GM12878 (cell line): ENCODE results near the gene PGAM2.
"Not testable (repeated sequence)": the region's sequence is repeated elsewhere in the genome, so short reads cannot be mapped to it uniquely, and the experiment has no call there.

Experiments used
- BMI1 ChIP-seq: fragments of 450-650 bp; IDR thresholded peaks from 2 replicates; pipeline ENCODE4 v1.6.1; 2016; ENCODE audit warnings: mild to moderate bottlenecking, moderate library complexity, borderline replicate concordance
- CREB1 ChIP-seq: IDR thresholded peaks from 2 replicates; pipeline ENCODE4 v1.6.1; 2012; ENCODE audit warnings: low read depth, mild to moderate bottlenecking, inconsistent platforms
- CTCF ChIP-seq, 3 experiments: IDR thresholded peaks in 2 of 3; conservative IDR thresholded peaks in 1 of 3; 2 replicates each; pipeline ENCODE4 v1.5.1; 2011; ENCODE audit warnings: low read depth in 3 of 3, low read length in 3 of 3, mild to moderate bottlenecking in 3 of 3, control low read depth in 2 of 3, moderate library complexity in 2 of 3, inconsistent platforms in 1 of 3, mixed read lengths in 1 of 3; ENCODE audit not compliant: control insufficient read depth in 2 of 3, insufficient read depth in 1 of 3; ENCODE audit errors: extremely low read depth in 1 of 3
- KDM1A ChIP-seq: fragments of 200-600 bp; sonication (generic); IDR thresholded peaks from 2 replicates; pipeline ENCODE4 v1.6.1; 2016; ENCODE audit warnings: borderline replicate concordance
- MXI1 ChIP-seq: fragments of 150-350 bp; IDR thresholded peaks from 2 replicates; pipeline ENCODE4 v1.6.1; 2011; ENCODE audit warnings: low read depth, mild to moderate bottlenecking, inconsistent platforms, low read length, improper control_type of control experiment
- RAD21 ChIP-seq: IDR thresholded peaks from 2 replicates; pipeline ENCODE4 v1.6.1; 2011; ENCODE audit warnings: mild to moderate bottlenecking, low read depth, low read length, moderate library complexity; ENCODE audit not compliant: insufficient read depth
- RELB ChIP-seq: fragments of 450-650 bp; IDR thresholded peaks from 2 replicates; pipeline ENCODE4 v1.6.1; 2017; ENCODE audit warnings: low read depth, mild to moderate bottlenecking, moderate library complexity
- SREBF2 ChIP-seq: IDR thresholded peaks from 2 replicates; pipeline ENCODE4 v1.6.1; 2012; ENCODE audit warnings: mild to moderate bottlenecking, low read length
- TCF7 ChIP-seq: IDR thresholded peaks from 2 replicates; pipeline ENCODE4 v1.6.1; 2014; ENCODE audit warnings: antibody characterized with exemption, borderline replicate concordance
- USF1 ChIP-seq: IDR thresholded peaks from 2 replicates; pipeline ENCODE4 v1.6.1; 2011; ENCODE audit warnings: borderline replicate concordance, low read depth, mild to moderate bottlenecking, moderate library complexity, mixed read lengths, low read length; ENCODE audit not compliant: insufficient read depth; ENCODE audit errors: extremely low read length
- ZNF592 ChIP-seq: fragments of 450-650 bp; IDR thresholded peaks from 2 replicates; pipeline ENCODE4 v1.6.1; 2017; ENCODE audit warnings: mild to moderate bottlenecking, moderate library complexity

- not testable (repeated sequence) for TF ChIP-seq CTCF (IDR thresholded peaks at IDR 0.05 in 2 of 3, conservative IDR thresholded peaks at IDR 0.05 in 1 of 3; ENCODE audit: control insufficient read depth in 2 of 3, extremely low read depth in 1 of 3, insufficient read depth in 1 of 3, low read depth in 3 of 3, low read length in 3 of 3); USF1; CREB1; RAD21; RELB; SREBF2; TCF7; KDM1A; MXI1; BMI1; ZNF592
Observed at GRCh38 chr7:44032031-44032430, 33.3 kb downstream of the PGAM2 start.
